Upper lobe of left lung (tissue), 6 donors: Measurements from ENCODE around the gene VEPH1. TPM values are rescaled to one million over a fixed set of nuclear protein-coding genes. Genes with fewer than 3 reads are reported as not detected.

Source experiments
- ATAC-seq, 2 donors: fragments of 200-7000 bp; cut with Tn5 transposase; one replicate each; pipeline ENCODE4 v1.9.1; 2022; ENCODE audit warnings: mild to moderate bottlenecking in 2 of 2, moderate library complexity in 2 of 2; ENCODE audit not compliant: low FRiP score in 2 of 2
- DNase-seq, 2 donors: peaks; one replicate each; pipeline ENCODE4 v3.0.0-alpha.2; 2019 to 2020
- H3K27ac ChIP-seq, 4 donors: fragments of 200-600 bp; sonication (generic); one replicate each; pipeline ENCODE4 v1.5.1; 2016 to 2019
- H3K27me3 ChIP-seq, 4 donors: fragments of 200-600 bp; sonication (generic); one replicate each; pipeline ENCODE4 v1.5.1; 2017 to 2019
- H3K36me3 ChIP-seq, 4 donors: fragments of 200-600 bp; sonication (generic); one replicate each; pipeline ENCODE4 v1.5.1; 2016 to 2019
- H3K4me1 ChIP-seq, 4 donors: fragments of 200-600 bp; sonication (generic); one replicate each; pipeline ENCODE4 v1.5.1; 2018 to 2019
- H3K4me3 ChIP-seq, 4 donors: fragments of 200-600 bp; sonication (generic); one replicate each; pipeline ENCODE4 v1.5.1; 2017 to 2019; ENCODE audit warnings: mild to moderate bottlenecking in 2 of 4, moderate library complexity in 1 of 4
- H3K9me3 ChIP-seq, 4 donors: fragments of 200-600 bp; sonication (generic); one replicate each; pipeline ENCODE4 v1.5.1; 2018 to 2019
- CTCF ChIP-seq, 6 experiments: fragments of 450-650 bp in 4 of 6; fragments of 200-600 bp in 2 of 6; sonication (generic) in 2 of 6; IDR thresholded peaks; one replicate each; pipeline ENCODE4 v1.5.1; 2016 to 2019; ENCODE audit warnings: antibody characterized with exemption in 6 of 6
- EP300 ChIP-seq, 4 donors: sonication (generic); formaldehyde crosslinking; IDR thresholded peaks; one replicate each; pipeline ENCODE4 v1.5.1; 2017; ENCODE audit warnings: antibody characterized with exemption in 4 of 4, control low read depth in 2 of 4
- POLR2A ChIP-seq, 4 donors: fragments of 450-650 bp; IDR thresholded peaks; one replicate each; pipeline ENCODE4 v1.5.1; 2016 to 2017; ENCODE audit warnings: antibody characterized with exemption in 4 of 4, mild to moderate bottlenecking in 2 of 4
- POLR2AphosphoS5 ChIP-seq, 2 donors: sonication (generic); formaldehyde crosslinking; IDR thresholded peaks; one replicate each; pipeline ENCODE4 v1.5.1; 2017; ENCODE audit warnings: antibody characterized with exemption in 2 of 2
- WGBS, 2 donors: methylation state at CpG; one replicate each; pipeline ENCODE4 v1.1.5; 2017 to 2018; 5-methylcytosine and 5-hydroxymethylcytosine counted together
- total RNA-seq, 6 donors: library from RNA; depleted of rRNA in 4 of 6; stranded (reverse); fragments of >200 nt in 4 of 6; gene quantifications; one replicate each; pipeline versions ENCODE4 v1.1.0 to v1.2.1, GENCODE V29; 2016 to 2021
- donor health status: DM: no; HTN: no; CAD: no; lungs with moderate emphysema.
- donor health status: DM: no; HTN: yes; CAD: no; lungs with severe emphysema.

Gene VEPH1
- total RNA-seq, 6 donors from 2014 or later: 78.6 to 229 (median 178) TPM

DNA sequence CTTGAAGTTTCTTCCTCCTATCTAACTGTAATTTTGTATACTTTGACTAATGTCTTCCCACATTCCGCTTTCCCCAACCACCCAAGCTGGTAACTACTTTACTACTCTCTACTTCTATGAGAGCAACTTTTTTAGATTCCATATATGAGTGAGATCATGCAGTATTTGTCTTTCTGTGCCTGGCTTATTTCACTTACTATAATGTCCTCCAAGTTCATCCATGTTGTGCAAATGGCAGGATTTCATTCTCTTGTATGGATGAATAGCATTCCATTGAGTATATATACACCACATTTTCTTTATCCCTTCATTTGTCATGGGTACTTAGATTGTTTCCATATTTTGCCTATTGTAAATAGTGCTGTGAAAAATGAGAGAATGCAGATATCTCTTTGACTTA, 264.8 kb downstream of the VEPH1 start:
- H3K27me3 ChIP-seq: no peaks in the 10 kb centered on the region
- no peaks in the 10 kb centered on the region for H3K36me3 ChIP-seq
- peaks cover 0 to 5% (median 1%) of the 10 kb centered on the region in 4 donors for H3K4me1 ChIP-seq
- H3K27ac ChIP-seq: no peak overlapping the region
- DNase-seq (no peak), ATAC-seq (no peak)
- TF ChIP-seq EP300 (IDR thresholded peaks at IDR 0.05) (no peak), POLR2AphosphoS5 (IDR thresholded peaks at IDR 0.05) (no peak), POLR2A (IDR thresholded peaks at IDR 0.05) (no peak), CTCF (IDR thresholded peaks at IDR 0.05) (no peak)
- WGBS, 2 donors: 91 to 96% methylated on average over 1 of the region's 1 CpG
- no peak overlapping the region for H3K4me3 ChIP-seq
- H3K9me3 ChIP-seq: no peaks in the 10 kb centered on the region

DNA sequence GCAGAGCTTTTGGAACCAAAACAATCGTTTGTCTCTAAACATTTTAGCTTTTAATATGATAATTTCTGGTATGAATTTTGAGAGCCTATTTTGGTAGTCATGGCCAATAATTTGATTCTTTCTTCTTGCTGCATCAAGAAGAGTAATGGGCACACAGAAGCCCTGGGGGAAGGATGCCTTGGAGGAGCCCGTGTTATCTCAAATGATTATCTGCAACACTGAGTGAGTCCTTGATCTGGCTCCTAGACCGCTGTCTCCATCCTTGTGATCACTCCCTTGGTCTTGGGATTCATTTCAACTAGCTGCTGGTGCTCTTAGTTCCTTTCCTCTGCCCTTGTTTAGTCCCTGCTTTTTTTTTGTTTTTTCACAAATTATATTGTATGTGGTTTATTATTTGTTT, 265.3 kb downstream of the VEPH1 start:
- 60 to 67% methylated on average over 3 of the region's 3 CpGs for WGBS, 2 donors
- Histone ChIP-seq H3K27ac (no peak overlapping the region), H3K4me3 (no peak overlapping the region), H3K4me1 (peaks cover 0 to 5% (median 1%) of the 10 kb centered on the region in 4 donors), H3K27me3 (no peaks in the 10 kb centered on the region), H3K36me3 (no peaks in the 10 kb centered on the region), H3K9me3 (no peaks in the 10 kb centered on the region)
- ATAC-seq: no peak
- TF ChIP-seq EP300 (IDR thresholded peaks at IDR 0.05): no peak
- no peak for TF ChIP-seq POLR2AphosphoS5 (IDR thresholded peaks at IDR 0.05)
- no peak for TF ChIP-seq POLR2A (IDR thresholded peaks at IDR 0.05)
- no peak for TF ChIP-seq CTCF (IDR thresholded peaks at IDR 0.05)
- DNase-seq: no peak

GRCh38 chr3:157235291-157235690, 267.9 kb downstream of the VEPH1 start:
- TF ChIP-seq CTCF (IDR thresholded peaks at IDR 0.05) (no peak), EP300 (IDR thresholded peaks at IDR 0.05) (no peak), POLR2A (IDR thresholded peaks at IDR 0.05) (no peak), POLR2AphosphoS5 (IDR thresholded peaks at IDR 0.05) (no peak)
- Histone ChIP-seq H3K27me3 (no peaks in the 10 kb centered on the region), H3K9me3 (no peaks in the 10 kb centered on the region), H3K36me3 (no peaks in the 10 kb centered on the region), H3K27ac (no peak overlapping the region), H3K4me3 (no peak overlapping the region), H3K4me1 (peaks cover 0 to 5% (median 1%) of the 10 kb centered on the region in 4 donors)
- no peak for DNase-seq
- WGBS, 2 donors: 76 to 90% methylated on average over 2 of the region's 2 CpGs
- no peak for ATAC-seq

DNA sequence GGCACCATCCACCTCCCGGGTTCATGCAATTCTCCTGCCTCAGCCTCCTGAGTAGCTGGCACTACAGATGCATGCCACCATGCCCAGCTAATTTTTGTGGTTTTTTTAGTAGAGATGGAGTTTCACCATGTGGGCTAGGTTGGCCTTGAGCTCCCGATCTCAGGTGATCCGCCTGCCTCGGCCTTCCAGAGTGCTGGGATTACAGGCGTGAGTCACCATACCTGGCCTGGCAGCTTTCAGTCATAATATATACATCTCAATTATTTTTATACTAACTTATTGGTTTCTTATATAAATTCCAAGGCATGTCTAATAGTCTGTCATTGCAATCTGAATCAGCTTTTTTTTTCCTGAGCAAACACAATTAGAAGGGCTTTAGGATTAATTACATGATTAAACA, 269.3 kb downstream of the VEPH1 start:
- H3K36me3 ChIP-seq: no peaks in the 10 kb centered on the region
- H3K9me3 ChIP-seq: no peaks in the 10 kb centered on the region
- 94 to 97% methylated on average over 5 of the region's 5 CpGs for WGBS, 2 donors
- no peak for ATAC-seq
- H3K27ac ChIP-seq: no peak overlapping the region
- no peaks in the 10 kb centered on the region for H3K27me3 ChIP-seq
- no peak for TF ChIP-seq EP300 (IDR thresholded peaks at IDR 0.05)
- TF ChIP-seq POLR2AphosphoS5 (IDR thresholded peaks at IDR 0.05): no peak
- no peak for TF ChIP-seq CTCF (IDR thresholded peaks at IDR 0.05)
- TF ChIP-seq POLR2A (IDR thresholded peaks at IDR 0.05): no peak
- H3K4me3 ChIP-seq: no peak overlapping the region
- DNase-seq: no peak
- H3K4me1 ChIP-seq: peaks cover 0 to under 1% (median 0%) of the 10 kb centered on the region in 4 donors

DNA sequence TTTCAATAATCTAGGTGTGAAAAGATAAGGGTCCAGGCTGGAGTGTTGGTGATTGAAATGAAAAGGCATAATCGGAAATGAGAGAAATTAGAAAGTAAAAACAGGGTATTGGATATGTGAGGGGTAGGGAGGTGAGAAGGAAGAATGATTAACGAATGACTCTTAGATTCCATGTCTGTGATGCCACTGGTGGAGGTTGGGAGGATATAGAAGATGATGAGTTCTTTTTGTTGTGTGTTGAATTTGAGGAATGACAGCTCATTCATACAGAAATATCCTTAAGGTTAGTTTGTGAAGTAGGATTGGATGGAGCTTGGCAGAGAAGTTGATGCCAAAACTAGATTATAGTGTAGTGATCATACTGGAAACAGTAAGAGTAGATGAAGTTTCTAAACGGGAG, 271.1 kb downstream of the VEPH1 start:
- no peak for ATAC-seq
- no peaks in the 10 kb centered on the region for H3K9me3 ChIP-seq

More for the DNA sequence above, 271.1 kb downstream of the VEPH1 start:
- no peak overlapping the region for H3K27ac ChIP-seq
- H3K4me3 ChIP-seq: no peak overlapping the region
- no peaks in the 10 kb centered on the region for H3K36me3 ChIP-seq
- 87 to 91% methylated on average over 3 of the region's 3 CpGs for WGBS, 2 donors
- H3K4me1 ChIP-seq: no peaks in the 10 kb centered on the region
- DNase-seq: no peak
- no peaks in the 10 kb centered on the region for H3K27me3 ChIP-seq
- TF ChIP-seq CTCF (IDR thresholded peaks at IDR 0.05) (no peak), POLR2A (IDR thresholded peaks at IDR 0.05) (no peak), EP300 (IDR thresholded peaks at IDR 0.05) (no peak), POLR2AphosphoS5 (IDR thresholded peaks at IDR 0.05) (no peak)
